CD14-positive monocyte (primary cell): ENCODE results near the gene FBN2. TPM values are rescaled to one million over a fixed set of nuclear protein-coding genes. Genes with fewer than 3 reads are reported as not detected.

Experiments
- DNase-seq, 3 donors: peaks; one replicate each; pipeline ENCODE4 v3.0.0-alpha.2; 2011 to 2022
- H2AFZ ChIP-seq: 2 replicates; pipeline ENCODE4 v1.6.0; 2012; ENCODE audit warnings: mild to moderate bottlenecking, low read depth, low read length, inconsistent platforms; ENCODE audit not compliant: insufficient read depth, poor library complexity, severe bottlenecking
- H3K27ac ChIP-seq, 2 donors: 1 replicate in 1 of 2; 2 replicates in 1 of 2; pipeline ENCODE4 v1.5.1; 2012 to 2013; ENCODE audit warnings: low read length in 2 of 2, control low read depth in 1 of 2, inconsistent platforms in 1 of 2, low read depth in 1 of 2, mild to moderate bottlenecking in 1 of 2
- H3K27me3 ChIP-seq, 2 donors: one replicate each; pipeline versions ENCODE4 v1.6.0 to v1.6.1; 2011 to 2013; ENCODE audit warnings: low read length in 2 of 2; ENCODE audit not compliant: control insufficient read depth in 2 of 2, insufficient read depth in 2 of 2
- H3K36me3 ChIP-seq, 2 donors: replicated peaks in 1 of 2; 1 replicate in 1 of 2; 2 replicates in 1 of 2; pipeline versions ENCODE4 v1.5.1 to v1.6.1; 2012 to 2013; ENCODE audit warnings: low read length in 2 of 2, control low read depth in 1 of 2, inconsistent platforms in 1 of 2, mild to moderate bottlenecking in 1 of 2; ENCODE audit not compliant: insufficient read depth in 2 of 2, control insufficient read depth in 1 of 2
- H3K4me1 ChIP-seq, 2 donors: 1 replicate in 1 of 2; 2 replicates in 1 of 2; pipeline versions ENCODE4 v1.5.1 to v1.6.1; 2012 to 2013; ENCODE audit warnings: low read length in 2 of 2, control low read depth in 1 of 2, inconsistent platforms in 1 of 2, mild to moderate bottlenecking in 1 of 2, moderate library complexity in 1 of 2; ENCODE audit not compliant: insufficient read depth in 2 of 2, control insufficient read depth in 1 of 2
- H3K4me2 ChIP-seq: replicated peaks from 2 replicates; pipeline ENCODE3; 2012; ENCODE audit warnings: low read length, moderate library complexity, mild to moderate bottlenecking; ENCODE audit not compliant: poor library complexity, severe bottlenecking; ENCODE audit errors: extremely low read depth
- H3K4me3 ChIP-seq, 3 experiments: fragments of 200-600 bp in 1 of 3; sonication (generic) in 1 of 3; replicated peaks in 1 of 3; 1 replicate in 2 of 3; 2 replicates in 1 of 3; pipeline ENCODE4 v1.5.1; 2011 to 2013; ENCODE audit warnings: low read length in 3 of 3, mild to moderate bottlenecking in 3 of 3, control low read depth in 2 of 3, low read depth in 2 of 3, inconsistent platforms in 1 of 3, moderate library complexity in 1 of 3
- H3K79me2 ChIP-seq: 2 replicates; pipeline ENCODE4 v1.6.0; 2012; ENCODE audit warnings: mild to moderate bottlenecking, control low read depth, inconsistent platforms, low read length, moderate library complexity; ENCODE audit not compliant: insufficient read depth
- H3K9ac ChIP-seq: 2 replicates; pipeline ENCODE4 v1.6.0; 2017; ENCODE audit warnings: low read length, mild to moderate bottlenecking; ENCODE audit not compliant: insufficient read depth, poor library complexity, severe bottlenecking
- H3K9me3 ChIP-seq, 2 donors: replicated peaks in 1 of 2; 1 replicate in 1 of 2; 2 replicates in 1 of 2; pipeline versions ENCODE4 v1.5.1 to v1.6.1; 2012 to 2013; ENCODE audit warnings: low read length in 2 of 2, control low read depth in 1 of 2; ENCODE audit not compliant: control insufficient read depth in 1 of 2, insufficient read depth in 1 of 2
- H4K20me1 ChIP-seq: 2 replicates; pipeline ENCODE4 v1.6.0; 2012; ENCODE audit warnings: mild to moderate bottlenecking, low read length, control low read depth, moderate library complexity; ENCODE audit not compliant: insufficient read depth
- H3K27ac Mint-ChIP-seq, 7 donors: one replicate each; pipeline ENCODE4 v1.8.0; 2020; ENCODE audit warnings: mild to moderate bottlenecking in 7 of 7, mixed read lengths in 7 of 7, moderate library complexity in 6 of 7, inconsistent platforms in 2 of 7
- H3K27me3 Mint-ChIP-seq, 3 donors: one replicate each; pipeline ENCODE4 v1.8.0; 2021 to 2022; ENCODE audit warnings: low read depth in 3 of 3, mild to moderate bottlenecking in 3 of 3, mixed read lengths in 3 of 3, moderate library complexity in 3 of 3, inconsistent platforms in 1 of 3
- H3K36me3 Mint-ChIP-seq, 2 donors: one replicate each; pipeline ENCODE4 v1.8.0; 2020; ENCODE audit warnings: mixed read lengths in 2 of 2, inconsistent platforms in 1 of 2, mild to moderate bottlenecking in 1 of 2
- H3K4me1 Mint-ChIP-seq: one replicate; pipeline ENCODE4 v1.8.0; 2020; ENCODE audit warnings: mild to moderate bottlenecking, mixed read lengths
- H3K4me3 Mint-ChIP-seq, 2 donors: one replicate each; pipeline ENCODE4 v1.8.0; 2020; ENCODE audit warnings: mild to moderate bottlenecking in 2 of 2, mixed read lengths in 2 of 2, moderate library complexity in 1 of 2
- H3K9me3 Mint-ChIP-seq, 7 donors: one replicate each; pipeline ENCODE4 v1.8.0; 2020 to 2022; ENCODE audit warnings: mixed read lengths in 7 of 7, mild to moderate bottlenecking in 6 of 7, moderate library complexity in 6 of 7, inconsistent platforms in 2 of 7
- WGBS: methylation state at CpG from one replicate; pipeline ENCODE4 v1.1.5; 2013; ENCODE audit warnings: missing lambda C conversion rate; ENCODE audit not compliant: insufficient coverage; 5-methylcytosine and 5-hydroxymethylcytosine counted together
- intact Hi-C, 2 donors: fragments of 100-400 bp; cut with micrococcal nuclease; formaldehyde crosslinking; loops; one replicate each; pipeline versions ENCODE4 v1.15.0 to v1.15.1; 2023
- polyA plus RNA-seq, 3 donors: library from polyadenylated mRNA; depleted of rRNA in 1 of 3; unstranded in 2 of 3; stranded (reverse) in 1 of 3; fragments of 300-500 nt in 2 of 3; fragments of >200 nt in 1 of 3; fragmentation: Illumina TruSeq in 2 of 3; gene quantifications; 1 replicate in 2 of 3; 2 replicates in 1 of 3; pipeline ENCODE4 v1.2.3, GENCODE V29; 2012 to 2021
- TF ChIP-seq, protein P1 (sequence below): fragments of 200-600 bp; IDR thresholded peaks from one replicate; pipeline ENCODE4 v1.8.0; 2022; ENCODE audit warnings: antibody characterized with exemption, mild to moderate bottlenecking

Gene FBN2
- polyA plus RNA-seq, 3 donors = 0.85 to 19.3 (median 4.2) TPM

DNA sequence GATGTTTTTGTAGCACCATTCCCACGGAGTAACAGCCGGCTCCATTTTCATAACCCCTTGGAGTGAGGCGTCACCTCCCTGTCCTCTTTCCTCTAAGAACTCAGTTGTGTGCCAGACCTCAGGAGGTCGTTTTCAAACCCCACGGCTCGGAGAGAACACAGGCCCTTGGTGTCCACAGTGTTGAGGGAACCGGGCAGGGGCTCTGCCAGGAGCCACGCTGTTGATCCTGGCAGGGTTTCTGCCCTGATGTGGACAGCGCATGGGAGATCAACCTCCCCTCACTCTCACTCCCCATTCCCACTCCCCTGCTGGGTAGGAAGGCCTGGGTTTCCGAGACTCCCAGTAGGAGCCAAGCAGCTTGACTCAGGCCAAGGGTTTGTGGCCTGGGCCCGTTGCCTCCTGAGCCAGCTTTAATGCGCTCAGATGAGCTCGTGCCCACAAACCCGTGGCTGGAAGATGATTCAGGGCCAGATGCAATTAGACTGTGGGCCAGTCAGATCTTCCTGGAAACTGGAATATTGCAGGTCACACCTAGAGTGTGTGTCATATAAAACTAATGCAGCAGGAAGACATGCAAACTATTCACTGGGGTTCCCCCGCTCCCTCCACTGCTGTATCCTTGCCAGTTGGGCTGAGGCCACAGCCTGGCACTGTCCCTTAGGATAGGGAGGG lies 321.0 kb downstream of the FBN2 start:
- H3K36me3 Mint-ChIP-seq = no peaks in the 10 kb centered on the region
- no peaks in the 10 kb centered on the region for H3K4me1 ChIP-seq
- peaks cover 2% of the 10 kb centered on the region for H3K4me1 Mint-ChIP-seq
- TF ChIP-seq, protein P1, sequence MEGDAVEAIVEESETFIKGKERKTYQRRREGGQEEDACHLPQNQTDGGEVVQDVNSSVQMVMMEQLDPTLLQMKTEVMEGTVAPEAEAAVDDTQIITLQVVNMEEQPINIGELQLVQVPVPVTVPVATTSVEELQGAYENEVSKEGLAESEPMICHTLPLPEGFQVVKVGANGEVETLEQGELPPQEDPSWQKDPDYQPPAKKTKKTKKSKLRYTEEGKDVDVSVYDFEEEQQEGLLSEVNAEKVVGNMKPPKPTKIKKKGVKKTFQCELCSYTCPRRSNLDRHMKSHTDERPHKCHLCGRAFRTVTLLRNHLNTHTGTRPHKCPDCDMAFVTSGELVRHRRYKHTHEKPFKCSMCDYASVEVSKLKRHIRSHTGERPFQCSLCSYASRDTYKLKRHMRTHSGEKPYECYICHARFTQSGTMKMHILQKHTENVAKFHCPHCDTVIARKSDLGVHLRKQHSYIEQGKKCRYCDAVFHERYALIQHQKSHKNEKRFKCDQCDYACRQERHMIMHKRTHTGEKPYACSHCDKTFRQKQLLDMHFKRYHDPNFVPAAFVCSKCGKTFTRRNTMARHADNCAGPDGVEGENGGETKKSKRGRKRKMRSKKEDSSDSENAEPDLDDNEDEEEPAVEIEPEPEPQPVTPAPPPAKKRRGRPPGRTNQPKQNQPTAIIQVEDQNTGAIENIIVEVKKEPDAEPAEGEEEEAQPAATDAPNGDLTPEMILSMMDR = no peak
- H3K9ac ChIP-seq = no peak overlapping the region
- no peaks in the 10 kb centered on the region for H3K27me3 ChIP-seq
- H3K36me3 ChIP-seq = no peaks in the 10 kb centered on the region
- DNase-seq = no peak
- peaks cover 0 to 1% (median 0%) of the 10 kb centered on the region in 3 donors for H3K27me3 Mint-ChIP-seq
- no peak overlapping the region for H3K27ac Mint-ChIP-seq
- 87% methylated on average over 10 of the region's 15 CpGs for WGBS
- H3K4me3 ChIP-seq = no peak overlapping the region
- peaks cover 0 to 2% (median 0%) of the 10 kb centered on the region in 7 donors for H3K9me3 Mint-ChIP-seq
- H3K27ac ChIP-seq = no peak overlapping the region
- no peak overlapping the region for H2AFZ ChIP-seq
- no peaks in the 10 kb centered on the region for H3K79me2 ChIP-seq
- H4K20me1 ChIP-seq = no peaks in the 10 kb centered on the region
- intact Hi-C loops = loop anchor here (5.0 to 10.0 kb wide), 4 partner anchors 278 to 1638 kb away; no protein-coding TSS in a partner anchor
- no peaks in the 10 kb centered on the region for H3K9me3 ChIP-seq
- no peak overlapping the region for H3K4me3 Mint-ChIP-seq
- H3K4me2 ChIP-seq = no peak overlapping the region

DNA sequence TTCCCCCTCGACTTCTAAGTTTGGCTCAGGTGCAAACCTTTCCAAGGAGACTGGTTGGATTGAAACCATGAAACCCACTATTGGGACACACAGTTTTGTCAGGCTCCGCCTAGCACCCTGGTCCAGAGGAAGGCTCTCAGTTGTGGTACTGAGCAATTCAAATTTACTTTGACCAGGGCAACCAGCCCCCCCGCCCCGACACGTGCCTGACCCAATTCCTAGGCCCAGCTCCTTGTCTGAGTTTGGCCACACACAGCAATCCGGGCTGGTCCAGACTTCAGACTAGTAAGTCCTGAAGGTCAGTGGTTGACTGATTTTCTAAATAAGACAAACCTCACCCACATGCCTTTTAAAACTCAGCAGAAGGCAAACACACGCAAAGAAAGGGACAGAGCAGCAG lies 321.8 kb downstream of the FBN2 start:
- no peaks in the 10 kb centered on the region for H3K4me1 ChIP-seq
- H4K20me1 ChIP-seq = no peaks in the 10 kb centered on the region
- H3K4me1 Mint-ChIP-seq = peaks cover 2% of the 10 kb centered on the region
- TF ChIP-seq, protein P1 = no peak
- peaks cover 0 to 3% (median 0%) of the 10 kb centered on the region in 3 donors for H3K27me3 Mint-ChIP-seq
- H3K27ac ChIP-seq = no peak overlapping the region
- no peaks in the 10 kb centered on the region for H3K36me3 ChIP-seq
- H3K4me3 ChIP-seq = no peak overlapping the region
- H3K9ac ChIP-seq = no peak overlapping the region
- no peak overlapping the region for H3K4me3 Mint-ChIP-seq
- H3K36me3 Mint-ChIP-seq = no peaks in the 10 kb centered on the region
- intact Hi-C loops = loop anchor here (5.0 to 10.0 kb wide), 4 partner anchors 279 to 1639 kb away; no protein-coding TSS in a partner anchor
- H3K9me3 Mint-ChIP-seq = peaks cover 0 to 2% (median 0%) of the 10 kb centered on the region in 7 donors
- 100% methylated on average over 5 of the region's 7 CpGs for WGBS
- H3K27ac Mint-ChIP-seq = peak overlapping the region in 1 of 7 donors; percentile 19
- DNase-seq = no peak
- no peaks in the 10 kb centered on the region for H3K9me3 ChIP-seq
- H3K27me3 ChIP-seq = no peaks in the 10 kb centered on the region
- no peak overlapping the region for H3K4me2 ChIP-seq
- no peaks in the 10 kb centered on the region for H3K79me2 ChIP-seq
- H2AFZ ChIP-seq = no peak overlapping the region
